GM23338 (cell line): Measurements from ENCODE around the gene AP3S1. TPM values are rescaled to one million over a fixed set of nuclear protein-coding genes. Genes with fewer than 3 reads are reported as not detected.

Experiments used
- ATAC-seq: fragments of 200-7000 bp; cut with Tn5 transposase; 3 replicates; pipeline ENCODE4 v1.9.1; 2020
- DNase-seq: peaks from one replicate; pipeline ENCODE4 v3.0.0-alpha.2; 2015; ENCODE audit warnings: low spot score
- H2AFZ ChIP-seq: fragments of 200-600 bp; sonication (generic); 2 replicates; pipeline ENCODE4 v1.8.0; 2016; ENCODE audit warnings: antibody characterized with exemption, mild to moderate bottlenecking, moderate library complexity
- H3F3A ChIP-seq: fragments of 200-600 bp; sonication (generic); replicated peaks from 2 replicates; pipeline ENCODE4 v1.8.0; 2017; ENCODE audit warnings: antibody characterized with exemption, mixed run types, low read depth
- H3K27ac ChIP-seq: fragments of 200-600 bp; sonication (generic); 2 replicates; pipeline ENCODE4 v1.6.1; 2016; ENCODE audit warnings: low read depth
- H3K27me3 ChIP-seq: fragments of 200-600 bp; sonication (generic); 2 replicates; pipeline ENCODE4 v1.8.0; 2016; ENCODE audit warnings: mild to moderate bottlenecking, mixed run types, moderate library complexity; ENCODE audit not compliant: insufficient read depth
- H3K36me3 ChIP-seq: fragments of 200-600 bp; sonication (generic); 2 replicates; pipeline ENCODE4 v1.8.0; 2016; ENCODE audit warnings: mild to moderate bottlenecking; ENCODE audit not compliant: insufficient read depth
- H3K4me1 ChIP-seq: fragments of 200-600 bp; sonication (generic); 2 replicates; pipeline ENCODE4 v1.8.0; 2016; ENCODE audit warnings: mild to moderate bottlenecking, moderate library complexity; ENCODE audit not compliant: insufficient read depth
- H3K4me2 ChIP-seq: fragments of 200-600 bp; sonication (generic); 2 replicates; pipeline ENCODE4 v1.7.1; 2017; ENCODE audit warnings: mixed run types
- H3K4me3 ChIP-seq: fragments of 200-600 bp; sonication (generic); 2 replicates; pipeline ENCODE4 v1.6.1; 2016; ENCODE audit warnings: mixed run types
- H3K79me2 ChIP-seq: fragments of 200-600 bp; sonication (generic); replicated peaks from 2 replicates; pipeline ENCODE4 v1.8.0; 2017; ENCODE audit warnings: mild to moderate bottlenecking; ENCODE audit not compliant: insufficient read depth
- H3K9me2 ChIP-seq: fragments of 200-600 bp; sonication (generic); 2 replicates; pipeline ENCODE4 v1.8.0; 2017; ENCODE audit not compliant: insufficient read depth
- H4K20me1 ChIP-seq: fragments of 200-600 bp; sonication (generic); replicated peaks from 2 replicates; pipeline ENCODE4 v1.8.0; 2017; ENCODE audit warnings: mild to moderate bottlenecking; ENCODE audit not compliant: insufficient read depth
- H3K27ac Mint-ChIP-seq: 2 replicates; pipeline ENCODE4 v1.8.0; 2020; ENCODE audit warnings: inconsistent platforms, mild to moderate bottlenecking, moderate library complexity, mixed read lengths
- H3K27me3 Mint-ChIP-seq: 3 replicates; pipeline ENCODE4 v1.8.0; 2022; ENCODE audit warnings: low read depth, mild to moderate bottlenecking, moderate library complexity, mixed read lengths, inconsistent platforms; ENCODE audit not compliant: insufficient read depth, poor library complexity
- H3K36me3 Mint-ChIP-seq: 3 replicates; pipeline ENCODE4 v1.8.0; 2021; ENCODE audit warnings: low read depth, mild to moderate bottlenecking, inconsistent platforms, moderate library complexity, mixed read lengths
- H3K4me1 Mint-ChIP-seq: 3 replicates; pipeline ENCODE4 v1.8.0; 2020; ENCODE audit warnings: mild to moderate bottlenecking, inconsistent platforms, mixed read lengths
- H3K4me3 Mint-ChIP-seq: 3 replicates; pipeline ENCODE4 v1.8.0; 2021; ENCODE audit warnings: moderate library complexity, mild to moderate bottlenecking, inconsistent platforms, mixed read lengths
- H3K9me3 Mint-ChIP-seq: 3 replicates; pipeline ENCODE4 v1.8.0; 2020; ENCODE audit warnings: moderate library complexity, mild to moderate bottlenecking, inconsistent platforms, mixed read lengths
- CREB1 ChIP-seq: fragments of 250-450 bp; sonication (Bioruptor Pico); IDR thresholded peaks from 2 replicates; pipeline ENCODE4 v1.5.0; 2020; ENCODE audit warnings: low read depth, mild to moderate bottlenecking, moderate library complexity
- EZH2 ChIP-seq: fragments of 200-600 bp; sonication (generic); IDR thresholded peaks from one replicate; pipeline ENCODE4 v1.8.0; 2017; ENCODE audit warnings: antibody characterized with exemption, mild to moderate bottlenecking, low read depth; ENCODE audit not compliant: unreplicated experiment
- EZH2phosphoT487 ChIP-seq: fragments of 200-600 bp; sonication (generic); IDR thresholded peaks from one replicate; pipeline ENCODE4 v1.8.1; 2018; ENCODE audit warnings: antibody characterized with exemption; ENCODE audit not compliant: unreplicated experiment
- JUNB ChIP-seq: IDR thresholded peaks from one replicate; pipeline ENCODE4 v1.6.1; 2016; ENCODE audit warnings: antibody characterized with exemption; ENCODE audit not compliant: unreplicated experiment
- NANOG ChIP-seq: IDR thresholded peaks from 2 replicates; pipeline ENCODE4 v1.6.1; 2016; ENCODE audit warnings: antibody characterized with exemption, borderline replicate concordance
- POLR2AphosphoS5 ChIP-seq: IDR thresholded peaks from 2 replicates; pipeline ENCODE4 v1.6.1; 2016; ENCODE audit warnings: antibody characterized with exemption, low read depth
- STAT1 ChIP-seq: IDR thresholded peaks from one replicate; pipeline ENCODE4 v1.6.1; 2016; ENCODE audit warnings: antibody characterized with exemption; ENCODE audit not compliant: unreplicated experiment
- ZNF114 ChIP-seq: fragments of 250-450 bp; sonication (Bioruptor Pico); IDR thresholded peaks from 2 replicates; pipeline ENCODE4 v1.5.0; 2020; ENCODE audit warnings: mild to moderate bottlenecking, moderate library complexity
- ZNF331 ChIP-seq: fragments of 250-450 bp; sonication (Bioruptor Pico); IDR thresholded peaks from 2 replicates; pipeline ENCODE4 v1.5.0; 2020; ENCODE audit warnings: low read depth, mild to moderate bottlenecking, moderate library complexity
- polyA plus RNA-seq: library from polyadenylated mRNA; unstranded; fragments of >200 nt; fragmentation: Nextera tagmentation; extraction: Ambion mirVana; gene quantifications from 2 replicates; pipeline ENCODE4 v1.2.1, GENCODE V29; 2016
- total RNA-seq: library from RNA; depleted of rRNA; stranded (reverse); fragments of >200 nt; shearing (Covaris generic); gene quantifications from 2 replicates; pipeline ENCODE4 v1.2.3, GENCODE V29; 2014
- TF ChIP-seq, protein P1 (sequence below): IDR thresholded peaks from one replicate; pipeline ENCODE4 v1.6.1; 2018; ENCODE audit warnings: antibody characterized with exemption; ENCODE audit not compliant: unreplicated experiment
- TF ChIP-seq, protein P2 (sequence below): IDR thresholded peaks from 2 replicates; pipeline ENCODE4 v1.6.1; 2016; ENCODE audit warnings: antibody characterized with exemption
- TF ChIP-seq, protein P3 (sequence below): fragments of 250-450 bp; sonication (Bioruptor Pico); IDR thresholded peaks from 2 replicates; pipeline ENCODE4 v1.5.0; 2020; ENCODE audit warnings: mild to moderate bottlenecking, moderate library complexity

AP3S1 gene
- total and polyA plus RNA-seq, 2 experiments from 2014 or later = 143 to 232 TPM

DNA sequence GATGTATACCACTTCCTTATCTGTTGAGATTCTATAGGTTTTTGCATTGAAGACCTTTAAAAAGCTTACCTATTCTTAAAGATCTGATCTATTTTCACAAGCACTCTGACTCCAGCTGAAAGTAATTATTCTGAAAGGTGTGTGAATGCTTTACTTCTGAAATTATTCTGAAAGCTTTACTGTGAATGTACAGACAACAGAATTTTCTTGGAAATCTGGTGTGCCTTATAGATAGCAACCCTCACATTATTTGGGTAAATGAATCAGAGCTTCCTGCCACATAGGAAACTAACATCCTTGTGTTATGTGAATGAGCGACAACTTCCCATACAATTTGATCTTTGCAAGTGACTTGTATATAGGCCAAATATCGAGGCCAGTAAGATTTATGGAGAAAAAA is 31.8 kb upstream of the AP3S1 start:
- Mint-ChIP-seq H3K9me3 (no peaks in the 10 kb centered on the region), H3K27me3 (peaks cover 9% of the 10 kb centered on the region), H3K4me3 (no peak overlapping the region), H3K4me1 (peaks cover 31% of the 10 kb centered on the region), H3K36me3 (peaks cover 25% of the 10 kb centered on the region), H3K27ac (no peak overlapping the region)
- DNase-seq (no peak), ATAC-seq (no peak)
- Histone ChIP-seq H3K36me3 (0 out of 2 replicates have a peak, but pooled peaks cover 5% of the 10 kb centered on the region), H2AFZ (no peak overlapping the region), H3K79me2 (peaks cover 9% of the 10 kb centered on the region; the same call in 1 of the 2 replicates), H4K20me1 (0 out of 2 replicates have a peak, but pooled peaks cover 3% of the 10 kb centered on the region), H3K4me3 (no peak overlapping the region), H3F3A (no peaks in the 10 kb centered on the region), H3K4me1 (peaks cover 27% of the 10 kb centered on the region), H3K27ac (no peak overlapping the region), H3K9me2 (no peaks in the 10 kb centered on the region), H3K4me2 (no peak overlapping the region), H3K27me3 (peaks cover 14% of the 10 kb centered on the region)
- TF ChIP-seq, protein P1, sequence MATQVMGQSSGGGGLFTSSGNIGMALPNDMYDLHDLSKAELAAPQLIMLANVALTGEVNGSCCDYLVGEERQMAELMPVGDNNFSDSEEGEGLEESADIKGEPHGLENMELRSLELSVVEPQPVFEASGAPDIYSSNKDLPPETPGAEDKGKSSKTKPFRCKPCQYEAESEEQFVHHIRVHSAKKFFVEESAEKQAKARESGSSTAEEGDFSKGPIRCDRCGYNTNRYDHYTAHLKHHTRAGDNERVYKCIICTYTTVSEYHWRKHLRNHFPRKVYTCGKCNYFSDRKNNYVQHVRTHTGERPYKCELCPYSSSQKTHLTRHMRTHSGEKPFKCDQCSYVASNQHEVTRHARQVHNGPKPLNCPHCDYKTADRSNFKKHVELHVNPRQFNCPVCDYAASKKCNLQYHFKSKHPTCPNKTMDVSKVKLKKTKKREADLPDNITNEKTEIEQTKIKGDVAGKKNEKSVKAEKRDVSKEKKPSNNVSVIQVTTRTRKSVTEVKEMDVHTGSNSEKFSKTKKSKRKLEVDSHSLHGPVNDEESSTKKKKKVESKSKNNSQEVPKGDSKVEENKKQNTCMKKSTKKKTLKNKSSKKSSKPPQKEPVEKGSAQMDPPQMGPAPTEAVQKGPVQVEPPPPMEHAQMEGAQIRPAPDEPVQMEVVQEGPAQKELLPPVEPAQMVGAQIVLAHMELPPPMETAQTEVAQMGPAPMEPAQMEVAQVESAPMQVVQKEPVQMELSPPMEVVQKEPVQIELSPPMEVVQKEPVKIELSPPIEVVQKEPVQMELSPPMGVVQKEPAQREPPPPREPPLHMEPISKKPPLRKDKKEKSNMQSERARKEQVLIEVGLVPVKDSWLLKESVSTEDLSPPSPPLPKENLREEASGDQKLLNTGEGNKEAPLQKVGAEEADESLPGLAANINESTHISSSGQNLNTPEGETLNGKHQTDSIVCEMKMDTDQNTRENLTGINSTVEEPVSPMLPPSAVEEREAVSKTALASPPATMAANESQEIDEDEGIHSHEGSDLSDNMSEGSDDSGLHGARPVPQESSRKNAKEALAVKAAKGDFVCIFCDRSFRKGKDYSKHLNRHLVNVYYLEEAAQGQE = no peak
- TF ChIP-seq CREB1 = no peak
- TF ChIP-seq, protein P2, sequence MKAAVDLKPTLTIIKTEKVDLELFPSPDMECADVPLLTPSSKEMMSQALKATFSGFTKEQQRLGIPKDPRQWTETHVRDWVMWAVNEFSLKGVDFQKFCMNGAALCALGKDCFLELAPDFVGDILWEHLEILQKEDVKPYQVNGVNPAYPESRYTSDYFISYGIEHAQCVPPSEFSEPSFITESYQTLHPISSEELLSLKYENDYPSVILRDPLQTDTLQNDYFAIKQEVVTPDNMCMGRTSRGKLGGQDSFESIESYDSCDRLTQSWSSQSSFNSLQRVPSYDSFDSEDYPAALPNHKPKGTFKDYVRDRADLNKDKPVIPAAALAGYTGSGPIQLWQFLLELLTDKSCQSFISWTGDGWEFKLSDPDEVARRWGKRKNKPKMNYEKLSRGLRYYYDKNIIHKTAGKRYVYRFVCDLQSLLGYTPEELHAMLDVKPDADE = no peak
- no peak for TF ChIP-seq NANOG
- TF ChIP-seq ZNF114 (CRISPR knock-in tag) = no peak
- TF ChIP-seq POLR2AphosphoS5 = no peak
- TF ChIP-seq EZH2phosphoT487 = no peak
- no peak for TF ChIP-seq ZNF331
- no peak for TF ChIP-seq EZH2
- TF ChIP-seq, protein P3, sequence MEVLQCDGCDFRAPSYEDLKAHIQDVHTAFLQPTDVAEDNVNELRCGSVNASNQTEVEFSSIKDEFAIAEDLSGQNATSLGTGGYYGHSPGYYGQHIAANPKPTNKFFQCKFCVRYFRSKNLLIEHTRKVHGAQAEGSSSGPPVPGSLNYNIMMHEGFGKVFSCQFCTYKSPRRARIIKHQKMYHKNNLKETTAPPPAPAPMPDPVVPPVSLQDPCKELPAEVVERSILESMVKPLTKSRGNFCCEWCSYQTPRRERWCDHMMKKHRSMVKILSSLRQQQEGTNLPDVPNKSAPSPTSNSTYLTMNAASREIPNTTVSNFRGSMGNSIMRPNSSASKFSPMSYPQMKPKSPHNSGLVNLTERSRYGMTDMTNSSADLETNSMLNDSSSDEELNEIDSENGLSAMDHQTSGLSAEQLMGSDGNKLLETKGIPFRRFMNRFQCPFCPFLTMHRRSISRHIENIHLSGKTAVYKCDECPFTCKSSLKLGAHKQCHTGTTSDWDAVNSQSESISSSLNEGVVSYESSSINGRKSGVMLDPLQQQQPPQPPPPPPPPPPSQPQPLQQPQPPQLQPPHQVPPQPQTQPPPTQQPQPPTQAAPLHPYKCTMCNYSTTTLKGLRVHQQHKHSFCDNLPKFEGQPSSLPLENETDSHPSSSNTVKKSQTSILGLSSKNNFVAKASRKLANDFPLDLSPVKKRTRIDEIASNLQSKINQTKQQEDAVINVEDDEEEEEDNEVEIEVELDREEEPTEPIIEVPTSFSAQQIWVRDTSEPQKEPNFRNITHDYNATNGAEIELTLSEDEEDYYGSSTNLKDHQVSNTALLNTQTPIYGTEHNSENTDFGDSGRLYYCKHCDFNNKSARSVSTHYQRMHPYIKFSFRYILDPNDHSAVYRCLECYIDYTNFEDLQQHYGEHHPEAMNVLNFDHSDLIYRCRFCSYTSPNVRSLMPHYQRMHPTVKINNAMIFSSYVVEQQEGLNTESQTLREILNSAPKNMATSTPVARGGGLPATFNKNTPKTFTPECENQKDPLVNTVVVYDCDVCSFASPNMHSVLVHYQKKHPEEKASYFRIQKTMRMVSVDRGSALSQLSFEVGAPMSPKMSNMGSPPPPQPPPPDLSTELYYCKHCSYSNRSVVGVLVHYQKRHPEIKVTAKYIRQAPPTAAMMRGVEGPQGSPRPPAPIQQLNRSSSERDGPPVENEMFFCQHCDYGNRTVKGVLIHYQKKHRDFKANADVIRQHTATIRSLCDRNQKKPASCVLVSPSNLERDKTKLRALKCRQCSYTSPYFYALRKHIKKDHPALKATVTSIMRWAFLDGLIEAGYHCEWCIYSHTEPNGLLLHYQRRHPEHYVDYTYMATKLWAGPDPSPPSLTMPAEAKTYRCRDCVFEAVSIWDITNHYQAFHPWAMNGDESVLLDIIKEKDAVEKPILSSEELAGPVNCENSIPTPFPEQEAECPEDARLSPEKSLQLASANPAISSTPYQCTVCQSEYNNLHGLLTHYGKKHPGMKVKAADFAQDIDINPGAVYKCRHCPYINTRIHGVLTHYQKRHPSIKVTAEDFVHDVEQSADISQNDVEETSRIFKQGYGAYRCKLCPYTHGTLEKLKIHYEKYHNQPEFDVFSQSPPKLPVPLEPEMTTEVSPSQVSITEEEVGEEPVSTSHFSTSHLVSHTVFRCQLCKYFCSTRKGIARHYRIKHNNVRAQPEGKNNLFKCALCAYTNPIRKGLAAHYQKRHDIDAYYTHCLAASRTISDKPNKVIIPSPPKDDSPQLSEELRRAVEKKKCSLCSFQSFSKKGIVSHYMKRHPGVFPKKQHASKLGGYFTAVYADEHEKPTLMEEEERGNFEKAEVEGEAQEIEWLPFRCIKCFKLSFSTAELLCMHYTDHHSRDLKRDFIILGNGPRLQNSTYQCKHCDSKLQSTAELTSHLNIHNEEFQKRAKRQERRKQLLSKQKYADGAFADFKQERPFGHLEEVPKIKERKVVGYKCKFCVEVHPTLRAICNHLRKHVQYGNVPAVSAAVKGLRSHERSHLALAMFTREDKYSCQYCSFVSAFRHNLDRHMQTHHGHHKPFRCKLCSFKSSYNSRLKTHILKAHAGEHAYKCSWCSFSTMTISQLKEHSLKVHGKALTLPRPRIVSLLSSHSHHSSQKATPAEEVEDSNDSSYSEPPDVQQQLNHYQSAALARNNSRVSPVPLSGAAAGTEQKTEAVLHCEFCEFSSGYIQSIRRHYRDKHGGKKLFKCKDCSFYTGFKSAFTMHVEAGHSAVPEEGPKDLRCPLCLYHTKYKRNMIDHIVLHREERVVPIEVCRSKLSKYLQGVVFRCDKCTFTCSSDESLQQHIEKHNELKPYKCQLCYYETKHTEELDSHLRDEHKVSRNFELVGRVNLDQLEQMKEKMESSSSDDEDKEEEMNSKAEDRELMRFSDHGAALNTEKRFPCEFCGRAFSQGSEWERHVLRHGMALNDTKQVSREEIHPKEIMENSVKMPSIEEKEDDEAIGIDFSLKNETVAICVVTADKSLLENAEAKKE (CRISPR knock-in tag) = no peak
- TF ChIP-seq JUNB = no peak
- TF ChIP-seq STAT1 = no peak
